Left colon (tissue), 2 donors: ENCODE data around the gene GRHPR. TPM values are rescaled to one million over a fixed set of nuclear protein-coding genes. Genes with fewer than 3 reads are reported as not detected.

Source experiments
- ATAC-seq: fragments of 200-7000 bp; cut with Tn5 transposase; one replicate; pipeline ENCODE4 v1.9.1; 2020; ENCODE audit warnings: mild to moderate bottlenecking, moderate library complexity
- DNase-seq, 2 donors: peaks; one replicate each; pipeline ENCODE4 v3.0.0-alpha.2; 2020
- intact Hi-C, 2 donors: fragments of 100-400 bp; cut with DNase I in 1 of 2; cut with micrococcal nuclease in 1 of 2; formaldehyde crosslinking; loops; one replicate each; pipeline versions ENCODE4 v1.11.2 to v1.14.0; 2022; cut with DNase I, micrococcal nuclease
- total RNA-seq, 2 donors: library from RNA; stranded (reverse); fragmentation: NEBNext Ultra II Directional; extraction: Animal tissue kit (Norgen Biotek cat#: 25700); gene quantifications; one replicate each; pipeline ENCODE4 v1.2.1, GENCODE V29; 2021
- donor health status: DM: no; HTN: no; CAD: no.
- donor health status: DM: yes; HTN: yes; CAD: no.

Gene GRHPR
- total RNA-seq, 2 donors from 2014 or later = 70.4 to 78.4 TPM

DNA sequence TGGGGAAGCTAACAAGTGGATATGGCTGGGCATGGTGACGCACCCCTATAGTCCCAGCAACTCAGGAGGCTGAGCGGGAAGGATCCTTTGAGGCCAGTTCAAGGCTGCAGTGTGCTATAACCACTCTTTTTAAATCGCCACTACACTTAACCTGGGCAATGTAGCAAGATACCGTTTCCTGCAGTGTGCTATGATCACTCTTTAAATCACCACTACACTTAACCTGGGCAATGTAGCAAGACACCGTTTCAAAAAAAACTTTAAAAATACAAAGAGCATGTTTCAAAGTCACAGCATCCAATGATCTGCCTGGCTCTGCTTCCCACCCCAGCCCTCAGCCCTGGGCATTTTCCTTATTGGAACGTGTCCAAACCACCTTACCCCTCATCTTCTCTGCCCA, 14.5 kb downstream of the GRHPR start:
- DNase-seq (no peak), ATAC-seq (no peak)
- intact Hi-C loops = loop anchor here in 1 of 2 donors (10.0 kb wide), 1 partner anchor 62 kb away; no protein-coding TSS in a partner anchor

DNA sequence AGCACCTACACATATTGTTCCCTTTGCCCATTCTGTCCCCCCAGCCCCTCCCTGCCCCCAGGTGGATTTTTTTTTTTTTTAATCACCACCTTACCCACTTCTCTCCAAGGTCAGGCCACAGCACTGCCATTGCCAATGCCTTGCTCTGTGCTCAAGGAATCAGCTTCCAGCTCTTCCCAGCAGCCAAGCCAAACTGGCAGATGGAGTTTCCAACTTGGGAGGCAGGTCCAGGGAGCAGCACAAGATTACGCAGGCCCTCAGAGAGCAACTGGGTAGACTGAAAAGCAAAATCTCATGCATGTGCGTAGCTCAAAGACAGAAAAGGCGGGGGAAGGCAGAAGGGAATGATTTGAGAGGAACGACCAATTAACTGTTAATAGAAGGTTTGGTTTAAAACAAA, 15.1 kb downstream of the GRHPR start:
- ATAC-seq = no peak
- intact Hi-C loops = loop anchor here in 1 of 2 donors (10.0 kb wide), 1 partner anchor 63 kb away; no protein-coding TSS in a partner anchor

DNA sequence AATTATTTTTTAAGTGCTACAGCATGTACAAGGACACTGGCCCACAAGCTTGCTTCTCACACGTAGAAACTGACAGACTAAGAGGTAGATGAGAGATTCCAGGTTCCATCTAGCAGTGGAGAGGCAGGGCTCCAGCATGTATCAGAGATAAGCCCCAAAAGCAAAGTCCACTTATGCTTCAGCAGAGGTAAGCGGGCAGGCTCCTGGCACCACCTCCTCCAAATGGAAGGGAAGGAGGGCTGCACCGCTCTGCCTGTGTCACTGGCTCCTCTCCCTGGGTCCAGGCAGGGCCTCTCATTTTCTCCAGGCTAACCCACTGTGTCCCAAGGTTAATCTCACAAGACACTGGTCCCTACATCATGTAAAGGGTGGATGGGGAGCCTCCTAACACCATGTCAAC, 15.9 kb downstream of the GRHPR start:
- DNase-seq (no peak), ATAC-seq (peak; percentile 9)
- intact Hi-C loops = loop anchor here in 1 of 2 donors (10.0 kb wide), 1 partner anchor 64 kb away; no protein-coding TSS in a partner anchor

More for the DNA sequence above, 15.1 kb downstream of the GRHPR start:
- no peak for DNase-seq

DNA sequence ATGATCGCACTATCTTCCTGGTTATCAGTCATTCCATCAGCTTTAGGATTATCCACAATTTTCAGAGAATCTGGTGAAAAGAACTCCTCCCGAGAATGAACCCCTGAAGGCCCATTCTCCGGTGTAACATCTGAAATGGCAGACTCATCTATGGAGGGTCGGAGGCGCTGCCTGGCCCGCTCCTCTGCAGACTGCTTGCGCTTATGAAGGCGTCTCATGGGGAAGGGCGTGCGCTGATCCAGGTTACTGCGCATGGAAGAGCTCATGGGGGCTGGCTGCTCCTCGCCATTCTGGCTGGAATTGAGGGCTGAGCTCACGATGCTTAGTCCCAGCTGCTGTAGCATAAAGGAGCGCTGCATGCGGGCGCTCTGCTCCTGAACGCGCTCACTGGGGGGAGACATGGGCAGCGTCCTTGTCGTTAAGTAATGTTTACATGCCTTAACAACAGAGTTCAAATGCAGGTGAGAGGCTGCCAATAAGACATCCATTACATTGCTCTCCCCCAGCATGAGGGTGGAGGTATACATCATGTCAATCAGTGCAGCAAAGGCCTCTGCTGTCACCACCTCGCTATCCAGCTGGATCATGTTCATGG, 19.4 kb downstream of the GRHPR start:
- ATAC-seq = no peak
- intact Hi-C loops = no loop called here

DNA sequence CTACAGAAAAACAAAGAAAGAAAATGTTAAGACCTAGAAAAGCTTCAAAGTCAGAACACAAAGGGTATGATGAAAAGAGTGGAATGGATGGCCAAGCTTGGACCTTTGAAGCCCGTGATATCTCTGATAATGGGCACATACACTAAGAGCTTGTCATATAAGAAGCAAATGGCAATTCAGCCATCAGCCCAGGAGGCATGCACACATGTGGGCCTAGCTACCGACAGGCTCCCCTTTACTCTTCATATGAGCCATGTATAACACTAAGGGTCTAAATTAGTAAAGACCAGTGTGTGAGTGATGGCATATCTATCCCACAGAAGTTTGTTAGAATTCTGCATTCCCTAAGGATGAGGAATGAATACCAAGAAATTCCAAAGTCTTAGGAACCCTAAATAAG, 20.1 kb downstream of the GRHPR start:
- DNase-seq = no peak
- no peak for ATAC-seq
- intact Hi-C loops = no loop called here

More for the DNA sequence above, 19.4 kb downstream of the GRHPR start:
- DNase-seq = no peak

DNA sequence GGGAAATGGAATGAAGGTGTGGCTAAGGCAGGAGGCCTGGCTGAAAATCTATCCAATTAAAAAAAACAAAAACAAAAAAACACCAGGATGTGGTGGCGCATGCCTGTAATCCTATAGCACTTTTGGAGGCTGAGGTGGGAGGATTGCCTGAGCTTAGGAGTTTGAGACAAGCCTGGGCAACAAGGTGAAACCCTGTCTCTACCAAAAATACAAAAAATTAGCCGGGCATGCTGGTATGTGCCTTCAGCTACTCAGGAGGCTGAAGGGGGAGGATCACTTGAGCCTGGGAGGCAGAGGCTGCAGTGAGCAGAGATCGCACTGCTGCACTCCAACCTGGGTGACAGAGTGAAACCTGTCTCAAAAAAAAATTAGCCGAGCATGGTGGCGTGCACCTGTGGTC, 21.1 kb downstream of the GRHPR start:
- no peak for DNase-seq
- intact Hi-C loops = no loop called here
- ATAC-seq = no peak

DNA sequence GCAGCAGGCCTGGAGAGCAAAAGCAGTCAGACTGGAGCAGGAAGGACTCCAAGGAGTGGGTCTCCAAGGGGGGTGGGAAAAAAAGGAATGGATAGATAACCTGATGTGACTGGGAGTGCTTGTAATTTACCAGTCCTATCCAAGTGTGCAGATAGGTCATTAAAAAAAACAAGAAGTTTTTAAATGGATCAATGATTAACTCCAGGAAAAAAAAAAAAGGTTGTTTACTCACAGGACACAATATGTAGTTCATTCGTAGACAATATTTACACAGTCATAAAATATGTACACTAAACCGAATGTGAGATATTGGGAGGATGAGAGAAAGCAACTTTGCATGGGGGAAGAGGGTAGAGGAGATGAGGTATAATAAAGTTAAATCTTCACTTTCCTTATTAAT, 22.4 kb downstream of the GRHPR start:
- no peak for DNase-seq
- intact Hi-C loops = no loop called here
- peak; percentile 75 for ATAC-seq

DNA sequence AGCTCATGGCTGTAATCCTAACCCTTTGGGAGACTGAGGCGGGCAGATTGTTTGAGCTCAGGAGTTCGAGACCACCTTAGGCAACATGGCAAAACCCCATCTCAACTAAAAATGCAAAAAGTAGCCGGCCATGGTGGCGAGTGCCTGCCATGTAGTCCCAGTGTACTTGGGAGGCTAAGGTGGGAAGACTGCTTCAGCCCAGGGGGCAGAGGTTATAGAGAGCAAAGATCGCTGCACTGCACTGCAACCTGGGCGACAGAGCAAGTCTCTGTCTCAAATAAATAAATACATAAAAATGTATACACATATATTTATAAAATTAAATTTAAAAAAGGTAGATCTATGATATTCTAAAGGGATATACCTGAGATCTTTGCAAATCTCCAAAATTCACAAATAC, 23.3 kb downstream of the GRHPR start:
- intact Hi-C loops = no loop called here
- ATAC-seq (no peak), DNase-seq (no peak)

DNA sequence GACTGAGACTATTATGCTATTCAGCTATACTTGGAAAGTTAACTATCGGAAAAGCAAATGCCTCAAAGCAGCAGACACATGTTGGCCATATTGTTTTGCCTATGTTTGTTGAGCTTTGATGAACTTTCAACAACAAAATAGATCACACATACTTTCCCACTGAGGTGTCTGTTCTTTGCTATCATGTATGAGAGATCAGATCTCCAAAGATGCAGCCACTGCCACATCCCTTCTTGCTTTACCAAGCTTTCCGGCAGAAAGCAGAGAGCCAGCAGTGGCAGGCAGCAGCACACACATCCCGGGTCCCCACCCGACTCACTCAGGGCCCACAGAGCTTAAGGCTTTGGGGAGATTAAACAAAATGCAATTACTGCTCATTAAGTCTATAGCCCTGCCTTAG, 23.9 kb downstream of the GRHPR start:
- DNase-seq = no peak

DNA sequence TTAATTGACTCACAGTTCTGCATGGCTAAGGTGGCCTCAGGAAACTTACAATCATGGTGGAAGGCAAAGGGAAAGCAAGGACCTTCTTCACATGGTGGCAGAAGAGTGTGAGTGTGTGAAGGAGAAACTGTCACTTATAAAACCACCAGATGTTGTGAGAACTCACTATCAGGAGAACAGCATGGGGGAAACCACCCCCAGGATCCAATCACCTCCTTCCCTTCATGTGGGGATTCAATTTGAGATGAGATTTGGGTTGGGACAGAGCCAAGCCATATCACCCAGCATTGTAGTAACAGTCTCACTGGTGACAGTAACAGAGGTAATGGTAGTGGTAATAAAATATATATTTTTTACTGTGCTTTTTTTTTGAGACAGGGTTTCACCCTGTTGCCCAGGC, 24.6 kb downstream of the GRHPR start:
- intact Hi-C loops = no loop called here
- no peak for ATAC-seq
- no peak for DNase-seq

More for the DNA sequence above, 23.9 kb downstream of the GRHPR start:
- ATAC-seq = no peak
- intact Hi-C loops = no loop called here

DNA sequence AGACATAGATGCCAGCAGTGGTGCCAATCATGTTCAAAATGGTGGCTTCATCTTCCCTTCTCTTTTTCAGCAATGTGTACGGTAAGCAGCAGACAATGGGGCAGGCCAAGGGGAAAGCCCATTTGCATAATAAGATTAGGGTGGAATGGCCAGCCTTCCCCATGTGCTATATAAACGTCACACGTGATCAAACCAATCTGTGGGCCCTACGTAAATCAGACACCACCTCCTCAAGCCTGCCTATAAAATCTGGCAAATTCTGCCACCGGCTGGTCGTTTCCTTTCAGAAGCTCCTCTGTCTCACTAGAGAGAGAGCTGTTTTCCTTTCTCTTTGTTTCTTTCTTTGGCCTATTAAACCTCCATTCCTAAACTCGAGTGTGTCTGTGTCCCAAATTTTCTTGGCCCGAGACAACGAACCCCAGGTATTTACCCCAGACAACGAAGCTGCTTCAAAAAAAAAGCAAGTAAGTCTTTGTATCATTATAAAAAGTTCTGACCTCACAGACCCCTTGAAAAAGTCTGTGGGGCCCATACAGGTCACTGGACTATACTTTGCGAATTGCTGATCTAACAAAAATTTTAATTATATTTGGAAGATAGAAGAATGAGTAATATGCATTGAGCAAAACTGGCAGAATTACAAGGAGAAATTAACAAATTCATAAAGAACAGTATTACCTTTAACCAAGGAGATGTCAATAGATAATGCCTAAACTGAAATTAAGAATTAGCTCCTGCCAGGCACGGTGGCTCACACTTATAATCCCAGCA, 27.6 kb downstream of the GRHPR start:
- DNase-seq (no peak), ATAC-seq (no peak)
- intact Hi-C loops = no loop called here

DNA sequence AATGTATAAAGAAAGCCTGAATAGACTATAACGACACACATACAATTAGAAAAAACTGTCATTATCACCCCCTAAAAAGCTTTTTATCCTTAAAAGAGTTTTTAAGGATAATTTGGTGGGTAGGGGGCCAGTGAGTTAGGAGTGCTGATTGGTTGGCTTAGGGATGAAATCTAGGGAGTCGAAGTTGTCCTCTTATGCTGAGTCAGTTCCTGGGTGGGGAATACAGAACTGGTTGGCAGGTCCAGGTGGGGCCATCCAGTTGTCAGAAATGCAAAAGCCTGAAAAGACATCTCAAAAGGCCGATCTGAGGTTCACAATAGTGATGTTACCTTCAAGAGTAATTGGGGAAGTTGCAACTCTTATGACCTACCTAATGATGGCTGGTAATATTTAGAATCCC, 29.1 kb downstream of the GRHPR start:
- ATAC-seq = no peak
- no peak for DNase-seq
- intact Hi-C loops = no loop called here

DNA sequence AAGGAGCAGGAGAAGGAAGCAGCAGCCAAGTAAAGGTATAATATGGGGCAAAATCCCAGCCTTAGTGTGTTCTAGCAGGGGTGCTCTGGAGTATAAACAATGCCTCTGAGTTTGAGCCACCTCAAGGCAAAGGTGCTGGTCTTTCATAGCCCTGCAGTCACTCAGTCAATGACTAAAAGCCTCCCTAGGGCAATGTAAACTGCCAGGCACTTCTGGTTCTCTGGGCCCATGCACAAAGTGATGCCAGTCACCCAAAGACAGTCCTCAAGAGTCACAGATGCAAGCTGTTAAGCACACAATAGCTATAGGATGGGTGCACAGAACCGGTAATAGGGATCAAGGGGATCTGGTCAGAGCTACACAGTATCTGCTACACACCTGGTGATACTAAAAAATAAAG, 30.1 kb downstream of the GRHPR start:
- no peak for DNase-seq
- intact Hi-C loops = no loop called here
- ATAC-seq = no peak

DNA sequence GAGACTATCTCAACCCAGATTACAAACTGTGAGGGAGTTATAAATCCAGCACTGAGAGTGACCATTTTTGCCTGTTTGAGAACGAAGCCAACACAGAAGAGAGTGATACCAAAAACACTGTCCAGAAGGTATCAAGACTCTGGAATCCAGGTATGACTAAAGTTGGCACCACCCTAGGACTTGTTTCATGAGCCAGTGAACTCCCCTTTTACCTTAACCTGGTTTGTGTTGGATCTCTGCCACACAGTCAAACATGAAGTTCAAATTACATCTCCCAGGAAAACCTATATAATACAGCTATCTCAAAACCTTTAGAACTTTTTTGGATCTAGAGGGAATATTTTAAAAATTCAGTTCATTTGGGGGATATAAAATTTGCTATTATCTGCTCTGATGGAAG, 31.3 kb downstream of the GRHPR start:
- ATAC-seq (peak; percentile 75), DNase-seq (no peak)
- intact Hi-C loops = no loop called here

DNA sequence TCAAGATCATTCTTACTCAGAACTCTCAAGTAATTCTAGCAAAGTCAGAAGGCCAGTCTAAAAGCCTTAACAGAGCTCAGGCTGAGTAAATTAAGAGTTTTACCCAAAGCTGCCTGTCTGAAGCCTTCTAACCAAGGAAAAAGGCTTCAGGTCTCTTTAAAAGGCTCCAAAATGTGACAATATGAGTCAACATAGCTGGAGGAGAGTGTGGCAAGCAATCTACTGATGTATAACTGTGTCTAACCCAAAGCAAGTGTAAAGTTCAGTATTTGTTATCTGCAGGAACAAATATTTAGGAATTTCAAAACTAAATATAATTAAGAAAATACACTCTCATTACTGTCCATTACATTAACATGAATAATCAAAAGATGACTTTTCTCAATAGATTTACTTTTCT, 31.7 kb downstream of the GRHPR start:
- ATAC-seq (no peak), DNase-seq (no peak)
- intact Hi-C loops = no loop called here

DNA sequence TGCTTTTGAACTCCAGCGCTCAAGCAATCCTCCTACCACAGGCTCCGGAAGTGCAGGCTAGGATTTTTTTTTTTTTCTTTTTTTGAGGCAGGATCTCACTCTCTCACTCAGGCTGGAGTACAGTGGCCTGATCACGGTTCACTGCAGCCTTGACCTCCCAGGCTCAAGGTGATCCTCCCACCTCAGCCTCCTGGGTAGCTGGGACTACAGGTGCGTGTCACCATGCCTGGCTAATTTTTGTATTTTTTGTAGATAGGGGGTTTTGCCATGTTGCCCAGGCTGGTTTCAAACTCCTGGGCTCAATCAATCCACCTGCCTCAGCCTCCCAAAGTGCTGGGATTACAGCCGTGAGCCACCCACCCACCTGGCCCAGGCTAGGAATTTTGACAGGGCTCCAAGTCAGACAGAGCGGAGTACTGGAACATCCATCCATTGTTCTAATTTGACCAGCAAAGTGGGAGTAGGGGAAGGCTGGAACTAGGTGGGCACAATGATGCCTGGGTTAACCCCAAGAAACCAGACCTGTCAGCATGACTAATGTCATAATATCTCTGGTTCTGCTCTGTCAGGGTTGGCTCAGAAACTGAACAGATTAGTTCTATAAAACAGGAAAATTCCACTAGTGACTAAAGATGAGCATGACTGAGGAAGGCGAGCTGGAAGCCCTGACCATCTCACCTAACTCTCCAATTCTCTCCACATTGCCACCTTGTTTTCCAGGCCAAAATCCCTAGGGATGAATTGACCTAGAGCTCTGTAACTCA, 33.6 kb downstream of the GRHPR start:
- intact Hi-C loops = no loop called here
- no peak for DNase-seq
- no peak for ATAC-seq

DNA sequence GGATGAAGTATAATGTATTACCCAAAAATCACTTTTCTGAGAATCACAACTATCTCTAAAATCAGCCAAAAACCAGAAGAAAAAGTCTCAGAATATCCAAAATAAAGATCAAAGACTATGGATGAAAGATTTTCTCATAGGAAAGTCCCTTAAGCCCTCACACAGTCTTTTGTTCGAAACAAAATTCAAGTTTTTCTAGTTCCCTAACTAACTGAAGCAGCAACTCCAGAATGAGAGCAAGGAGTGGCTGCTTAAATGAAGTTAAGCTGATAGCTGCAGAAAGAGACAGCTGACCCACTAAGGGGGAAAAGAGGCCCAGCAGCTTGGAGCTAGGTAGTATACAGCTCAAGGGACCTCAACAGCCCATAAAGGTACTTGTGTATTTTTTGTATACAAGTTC, 34.3 kb downstream of the GRHPR start:
- intact Hi-C loops = no loop called here
- ATAC-seq = no peak
- no peak for DNase-seq

DNA sequence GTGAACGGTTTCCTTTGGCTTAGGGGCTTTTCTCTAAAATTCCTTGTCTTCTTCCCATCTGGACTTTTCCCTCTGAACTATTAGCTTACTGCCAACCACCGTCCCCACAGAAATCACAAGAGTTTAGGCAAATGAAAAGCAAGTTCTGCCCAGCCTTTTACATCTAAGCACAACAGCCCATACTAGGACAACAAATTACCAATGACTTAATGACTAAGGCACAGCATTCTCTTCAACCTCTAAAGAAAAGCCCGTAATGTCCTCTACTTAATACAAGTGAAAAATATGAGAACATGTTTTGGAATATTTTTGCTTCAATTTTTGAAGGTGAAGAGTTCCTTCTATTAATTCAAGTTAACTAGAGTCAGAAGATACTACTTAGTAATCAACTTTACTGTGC, 41.5 kb downstream of the GRHPR start:
- intact Hi-C loops = no loop called here
- no peak for ATAC-seq
- no peak for DNase-seq

DNA sequence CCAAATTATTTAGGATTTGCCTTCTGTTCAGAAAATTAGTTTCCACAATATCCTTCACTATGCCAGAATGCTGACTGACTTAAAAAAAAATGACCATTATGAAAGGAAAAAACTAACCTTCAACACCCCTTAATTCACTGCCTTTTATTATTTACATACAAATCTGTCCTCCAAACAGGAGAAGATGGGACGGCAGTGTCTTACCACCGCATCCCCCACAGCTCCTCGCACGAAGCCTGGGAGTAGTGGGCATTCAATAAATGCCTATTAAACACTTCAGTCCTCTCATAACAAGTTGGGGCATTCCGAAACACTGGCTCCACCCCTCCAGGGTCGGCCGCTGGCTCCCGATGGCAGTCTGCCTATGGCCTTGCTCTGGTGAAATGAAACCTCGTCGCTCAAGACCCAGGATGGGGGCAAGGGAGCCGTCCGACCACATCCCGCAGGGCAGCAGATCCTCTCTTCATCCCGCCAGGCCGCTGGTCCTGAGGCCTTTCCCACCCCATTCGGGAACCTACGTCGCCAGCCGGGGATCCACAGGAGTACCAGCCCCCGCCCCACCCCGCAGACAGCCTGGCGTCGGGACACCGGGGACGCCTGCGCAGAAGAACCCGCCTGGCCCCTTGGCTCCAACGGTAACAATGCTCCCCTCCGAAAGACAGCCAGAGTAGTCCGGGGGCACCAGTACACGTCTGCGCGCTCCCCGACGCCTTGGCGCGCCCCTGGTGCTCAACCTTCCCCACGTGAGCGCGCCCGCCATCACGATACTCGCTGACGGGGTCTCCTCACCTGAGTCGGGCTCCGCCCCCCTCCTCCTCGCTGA, 42.1 kb downstream of the GRHPR start:
- DNase-seq (peak; percentile 83 to 84), ATAC-seq (peak; percentile 51)
- intact Hi-C loops = no loop called here
